ELR (cell line): ENCODE measurements around the gene CHM.
A peak's percentile ranks its signal among the peaks of the same experiment; 100 is the strongest.

Source experiments
- DNase-seq: peaks from one replicate; pipeline ENCODE4 v3.0.0-alpha.2; 2015; ENCODE audit warnings: low read depth

Gene CHM

DNA sequence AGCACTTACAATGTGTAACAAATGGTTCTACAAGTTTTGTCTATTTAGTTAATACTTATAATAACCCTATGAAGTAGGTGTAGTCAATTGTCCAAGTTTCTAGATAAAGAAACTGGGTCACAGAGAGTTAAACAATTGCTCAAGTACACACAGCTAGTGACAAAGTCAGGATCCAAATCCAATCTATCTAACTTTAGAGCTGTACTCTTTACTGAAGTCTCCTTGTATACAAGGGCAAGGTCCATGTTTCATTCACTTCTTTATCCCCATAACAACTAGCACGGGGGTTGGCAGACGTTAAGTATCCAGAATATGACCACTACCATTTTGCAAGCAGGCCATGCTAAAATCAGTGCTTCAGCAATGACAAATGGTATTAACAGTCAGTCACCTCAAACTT lies 141.0 kb downstream of the CHM start:
- DNase-seq, result no peak

DNA sequence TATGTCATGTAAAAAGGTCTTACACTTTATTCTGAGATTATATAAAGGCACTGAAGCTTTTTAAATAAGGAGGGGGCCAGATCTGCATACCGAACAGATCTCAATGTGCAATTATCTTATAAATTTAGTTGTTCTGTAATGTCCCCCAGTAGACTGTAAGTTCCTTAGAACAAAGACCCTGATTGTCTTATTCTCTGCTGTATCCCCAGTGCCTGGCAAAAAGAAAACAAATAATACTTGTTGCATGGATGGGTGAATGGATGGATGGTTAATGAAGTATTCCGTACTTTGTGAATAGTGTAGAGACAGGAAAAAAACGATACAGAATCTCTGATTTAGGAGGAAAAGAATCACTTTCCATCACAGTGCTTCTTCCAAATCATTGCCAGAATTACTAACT lies 141.5 kb downstream of the CHM start:
- DNase-seq, result no peak

DNA sequence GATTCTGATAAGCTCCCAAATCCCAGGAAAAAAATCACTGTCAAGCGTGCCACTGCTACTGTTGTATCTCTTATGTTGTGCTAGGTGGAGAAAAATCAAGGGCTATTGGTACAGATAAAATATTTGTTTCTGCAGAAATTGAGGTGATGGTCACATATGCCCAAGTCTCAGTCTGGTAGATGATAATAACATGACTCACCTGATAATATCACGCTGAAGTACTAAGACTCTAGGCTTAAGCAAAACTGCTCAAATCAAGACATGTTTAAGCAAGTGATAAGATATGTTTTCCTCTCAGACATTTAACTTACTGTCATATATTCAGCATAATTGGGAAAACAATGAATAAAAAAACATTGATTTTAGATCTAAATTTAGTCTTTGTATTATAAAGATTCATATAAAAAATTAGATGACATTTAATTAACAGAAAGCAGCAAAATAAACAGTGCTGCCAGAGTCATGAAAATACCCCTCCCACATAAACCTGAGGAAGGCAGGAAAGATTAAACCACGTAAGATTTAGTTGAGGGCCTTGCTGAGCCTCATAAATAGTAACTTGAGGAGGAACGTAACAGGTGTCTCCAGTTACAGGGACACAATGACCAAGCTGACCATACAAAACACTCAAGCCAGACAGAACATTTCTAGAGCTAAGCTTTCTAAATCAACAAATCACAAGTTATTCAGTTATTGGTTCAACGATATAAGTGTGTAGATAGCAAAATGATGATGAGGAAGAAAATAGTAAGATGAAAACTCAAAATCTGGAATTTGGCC lies 143.5 kb downstream of the CHM start:
- DNase-seq, result no peak

DNA sequence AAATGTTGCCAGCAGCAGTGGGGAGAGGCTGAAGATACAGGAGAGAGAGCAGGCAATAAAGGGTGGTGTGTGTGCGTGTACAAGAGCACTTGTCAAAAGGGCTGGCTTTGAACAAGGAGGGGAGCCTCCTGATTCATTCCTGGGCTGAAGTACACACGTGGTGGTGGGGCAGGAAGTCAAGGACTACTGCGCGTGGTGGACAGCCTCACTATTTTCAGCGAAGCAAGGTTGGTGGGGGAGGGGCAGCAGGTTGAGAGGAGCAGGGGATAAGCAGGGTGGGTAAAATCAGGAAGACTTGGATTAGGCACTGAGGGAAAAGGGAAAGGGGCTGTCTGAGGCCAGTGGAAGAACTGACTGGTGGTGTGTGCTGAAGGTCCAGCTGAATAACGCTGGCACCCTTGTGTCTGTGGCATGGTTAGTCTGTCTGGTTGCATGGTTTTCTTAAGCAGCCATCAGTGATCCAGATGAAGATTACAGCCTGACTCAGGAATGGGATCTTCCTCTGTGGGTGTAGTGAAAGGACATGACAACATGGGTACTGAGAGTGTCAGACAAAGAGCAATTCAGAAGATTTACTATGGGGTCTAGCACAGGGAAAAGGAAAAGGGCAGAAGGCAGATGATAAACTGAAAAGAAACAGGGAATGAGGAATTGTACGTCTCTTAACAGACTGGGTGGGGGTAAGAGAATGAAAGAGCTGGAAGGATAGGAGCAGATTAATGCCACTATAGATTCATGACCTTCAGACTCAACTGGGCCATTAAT lies 149.8 kb downstream of the CHM start:
- no peak for DNase-seq

DNA sequence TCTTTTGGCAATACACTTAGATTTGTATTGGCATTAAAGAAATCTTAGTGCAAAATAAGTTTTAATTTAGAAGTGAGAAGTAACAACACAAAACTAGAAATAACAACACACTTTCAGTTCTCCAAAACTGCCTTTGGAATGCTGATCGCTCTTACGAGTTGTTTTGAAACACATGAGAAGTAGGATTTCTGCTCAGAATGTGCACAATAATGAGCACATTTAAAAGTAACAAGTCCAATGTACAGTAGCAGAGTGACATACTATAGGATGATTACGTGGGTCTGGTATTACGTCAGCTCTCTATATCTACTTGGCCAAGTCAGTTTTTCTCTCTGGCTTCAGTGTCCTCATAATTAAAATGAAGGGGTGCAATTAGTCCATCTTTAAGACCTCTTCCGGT lies 164.8 kb downstream of the CHM start:
- DNase-seq, result no peak

DNA sequence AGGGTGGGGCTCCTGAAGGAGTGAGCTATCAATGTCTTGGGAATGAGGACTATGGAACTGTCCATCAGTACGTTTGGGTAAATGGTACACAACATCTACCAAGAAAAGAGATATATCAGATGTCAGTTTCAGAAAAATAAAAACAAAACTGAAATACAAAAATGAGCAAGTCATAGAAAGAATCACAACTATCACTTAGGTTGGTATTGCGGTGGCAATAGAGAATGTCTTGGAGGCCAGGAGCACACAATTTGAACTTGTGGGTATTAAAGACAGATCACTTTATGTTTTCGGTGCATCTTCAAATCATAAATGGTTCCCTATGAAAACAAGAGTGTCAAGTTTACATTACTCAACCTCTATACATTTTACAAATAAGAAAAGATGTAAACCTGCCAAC lies 176.8 kb downstream of the CHM start:
- DNase-seq, result no peak

DNA sequence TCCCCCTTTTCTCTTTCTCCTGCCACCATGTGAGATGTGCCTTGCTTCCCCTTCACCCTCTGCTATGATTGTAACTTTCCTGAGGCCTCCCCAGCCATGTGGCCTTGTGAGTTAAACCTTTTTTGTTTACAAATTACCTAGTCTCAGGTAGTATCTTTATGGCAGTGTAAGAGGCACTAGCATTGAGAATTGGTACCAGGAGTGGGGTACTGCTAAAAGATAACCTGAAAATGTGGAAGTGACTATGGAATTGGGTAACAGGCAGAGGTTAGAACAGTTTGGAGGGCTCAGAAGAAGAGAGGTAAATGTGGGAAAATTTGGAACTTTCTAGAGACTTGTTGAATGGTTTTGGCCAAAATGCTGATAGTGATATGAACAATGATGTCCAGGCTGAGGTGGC lies 182.0 kb downstream of the CHM start:
- DNase-seq, result no peak

DNA sequence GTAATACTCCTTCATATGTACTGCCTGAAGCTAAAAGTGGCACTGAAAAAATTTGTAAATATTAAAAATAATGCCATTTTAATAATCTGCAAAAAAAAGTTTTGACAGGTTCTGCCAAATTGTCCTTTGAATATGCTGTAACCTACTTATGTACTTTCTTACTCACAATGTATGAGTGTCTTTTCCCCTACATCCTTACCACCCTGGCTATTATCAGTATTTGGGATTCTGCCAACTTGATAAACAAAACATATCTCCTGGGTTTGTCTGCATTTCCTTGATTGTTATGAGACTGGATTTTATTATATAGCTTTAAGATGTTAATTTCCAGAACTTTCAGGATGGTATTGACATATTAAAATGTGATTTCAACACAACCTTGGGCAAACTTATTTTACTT lies 187.9 kb downstream of the CHM start:
- DNase-seq, result no peak

DNA sequence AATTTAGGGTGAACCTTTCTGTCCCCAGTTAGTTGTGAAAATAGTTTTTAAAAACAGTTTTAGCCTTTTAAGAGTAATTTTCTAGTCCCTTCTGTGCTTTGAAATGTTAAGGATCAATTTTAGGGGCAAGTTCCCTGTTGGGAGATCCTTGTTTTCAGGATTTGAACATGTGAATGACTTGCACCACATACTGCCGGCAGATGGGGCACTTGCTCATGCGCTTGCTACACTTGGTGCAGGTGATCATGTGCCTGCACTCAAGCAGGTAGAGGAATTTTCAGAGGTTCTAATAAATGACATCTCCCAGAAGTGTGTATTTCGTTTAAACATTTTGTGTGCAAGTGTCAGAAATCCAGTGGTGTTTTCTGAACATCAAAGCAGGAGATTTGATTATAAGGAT lies 195.9 kb downstream of the CHM start:
- DNase-seq, result peak; percentile 22

DNA sequence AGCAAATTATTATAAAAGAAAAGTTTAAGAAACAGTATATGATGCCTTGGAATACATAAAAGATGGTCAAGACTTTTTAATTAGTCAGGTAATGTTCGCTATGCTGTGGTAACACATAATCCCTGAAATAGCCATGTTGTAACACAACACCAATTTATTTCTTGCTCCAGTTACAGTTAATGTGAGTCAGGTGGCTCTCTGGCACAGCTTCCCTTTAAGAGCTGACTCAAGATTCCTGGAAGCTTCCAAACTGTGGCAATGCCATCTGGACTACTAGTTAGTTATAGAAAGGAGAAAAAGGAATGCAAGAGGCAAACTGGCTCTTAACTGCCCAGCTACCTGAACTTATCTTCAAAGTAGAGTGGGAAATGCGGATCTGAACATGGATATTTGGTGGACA lies 210.5 kb downstream of the CHM start:
- no peak for DNase-seq

DNA sequence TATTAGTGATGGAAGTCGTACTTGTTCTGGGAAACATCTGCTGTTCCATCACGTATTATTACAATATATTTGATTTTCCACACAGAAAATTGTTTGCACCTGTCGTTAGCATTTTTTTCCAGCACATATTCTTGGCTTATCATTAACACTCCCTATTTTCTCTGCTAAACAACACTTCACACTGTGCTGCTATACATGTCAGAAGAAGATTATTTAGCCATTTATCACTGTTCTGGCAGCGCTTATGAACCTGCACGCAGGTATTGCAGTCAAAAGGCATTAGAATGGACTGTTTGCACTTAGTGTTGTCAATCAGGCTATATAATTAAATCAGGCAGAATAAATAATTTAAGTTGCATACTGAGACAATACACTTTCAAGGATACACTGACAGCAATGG lies 218.6 kb downstream of the CHM start:
- no peak for DNase-seq

DNA sequence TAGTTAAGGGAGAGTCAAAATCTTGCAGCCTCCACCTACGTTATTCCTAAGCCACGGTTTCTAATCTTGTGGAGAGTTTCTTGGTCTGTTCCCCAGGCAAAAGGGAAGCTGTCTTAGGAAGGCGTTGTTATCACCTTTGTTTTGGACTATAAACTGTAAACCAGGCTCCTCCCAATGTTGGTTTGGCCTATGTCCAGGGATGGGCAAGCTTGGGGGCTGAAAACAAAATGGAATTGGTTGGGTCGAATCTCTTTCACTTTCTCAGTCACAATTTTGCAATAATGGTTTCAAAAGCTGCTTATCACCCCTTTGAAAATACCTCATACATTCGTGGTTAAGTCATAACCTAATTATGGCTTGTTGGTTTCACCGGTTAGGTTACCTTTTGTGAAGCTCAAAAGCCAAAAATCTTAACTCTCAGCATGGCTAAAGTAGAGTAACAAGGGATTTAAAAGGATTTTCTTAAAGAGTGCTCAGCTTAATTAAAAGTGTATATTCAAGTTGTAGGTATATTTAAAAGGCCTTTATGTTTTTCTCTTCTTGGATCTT lies 232.1 kb downstream of the CHM start:
- no peak for DNase-seq
